Activated T-helper 1 cell treated with Interleukin-2 at 50 U/mL for 16 hours (primary cell): ENCODE measurements around the gene GPR137B.

Source experiments
- DNase-seq: peaks from one replicate; pipeline ENCODE4 v3.0.0-alpha.2; 2020; ENCODE audit warnings: low read depth

GPR137B gene

DNA sequence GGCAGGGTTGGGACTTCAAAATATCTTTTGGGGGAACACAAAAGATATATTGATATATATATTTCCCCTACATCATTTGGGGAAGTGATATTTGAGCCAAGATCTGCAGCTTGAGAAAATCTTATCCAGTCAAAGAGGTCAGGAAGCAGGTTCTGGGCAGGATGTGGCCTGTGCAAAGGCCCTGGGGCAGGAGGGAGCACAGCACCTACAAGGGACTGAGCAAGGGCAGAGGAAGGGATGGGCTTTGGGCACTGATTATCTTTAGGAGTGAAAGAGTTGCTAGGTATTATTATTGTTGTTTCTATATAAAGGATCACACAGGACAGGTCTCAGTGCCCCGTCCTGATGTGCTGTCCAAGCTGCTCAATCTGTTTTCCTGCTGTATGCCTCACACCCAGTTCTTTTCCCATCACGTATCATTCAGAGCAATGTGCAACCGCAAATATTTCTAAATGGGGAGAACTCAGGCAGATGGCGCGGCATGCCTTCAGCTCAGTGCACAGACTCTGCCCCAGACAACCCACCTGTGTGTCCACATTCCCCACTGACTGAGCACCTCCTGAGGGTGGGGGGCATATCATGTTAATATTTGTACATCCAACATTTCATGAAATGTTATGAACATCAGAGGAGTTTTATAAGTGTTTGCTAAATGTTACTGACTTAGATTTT lies 28.1 kb upstream of the GPR137B start:
- DNase-seq: no peak

DNA sequence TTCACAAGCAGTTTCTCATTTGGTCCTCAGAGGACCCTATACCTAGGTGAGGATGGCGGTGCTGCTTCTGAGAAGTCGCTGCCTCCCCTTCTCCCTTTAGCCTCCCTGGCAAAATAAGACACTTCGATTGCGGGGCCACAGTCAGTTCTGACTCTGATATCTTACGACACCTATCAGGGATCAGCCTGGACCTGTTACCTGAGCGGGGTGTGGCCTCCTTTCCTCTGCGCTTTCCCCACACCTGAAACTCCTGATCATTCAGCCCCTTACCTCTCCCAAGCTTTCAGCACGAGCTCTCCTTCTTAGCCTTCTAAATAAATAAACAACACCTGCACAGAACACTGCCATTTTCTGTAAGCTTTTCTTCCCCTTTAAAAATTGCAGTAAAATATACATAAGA lies 24.6 kb upstream of the GPR137B start:
- no peak for DNase-seq

DNA sequence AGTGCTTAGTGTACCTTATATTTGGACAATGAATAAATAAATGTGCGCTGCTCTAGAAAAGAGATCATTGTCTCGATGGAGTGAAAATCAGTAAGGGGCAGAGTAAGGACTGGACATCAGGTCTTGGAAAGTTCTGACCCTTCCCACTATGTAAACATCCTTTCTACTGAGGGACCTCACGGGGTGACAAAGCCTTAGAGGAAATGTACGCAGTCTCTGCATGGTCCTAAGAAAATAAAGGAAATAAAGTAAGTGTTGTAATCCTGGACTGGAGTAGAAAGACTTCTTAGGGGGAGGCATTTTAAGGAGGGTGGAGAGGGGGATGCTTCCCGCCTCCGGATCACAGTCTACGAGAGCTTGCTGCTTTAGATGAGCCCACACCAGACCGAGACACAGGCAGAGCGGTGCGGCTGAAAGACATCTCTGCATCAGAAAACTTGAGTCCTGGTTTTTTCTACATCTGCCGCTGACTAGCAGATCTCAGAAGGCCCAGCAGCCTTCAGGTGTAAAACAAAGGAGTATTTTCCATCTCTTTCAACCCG lies 22.3 kb upstream of the GPR137B start:
- no peak for DNase-seq

DNA sequence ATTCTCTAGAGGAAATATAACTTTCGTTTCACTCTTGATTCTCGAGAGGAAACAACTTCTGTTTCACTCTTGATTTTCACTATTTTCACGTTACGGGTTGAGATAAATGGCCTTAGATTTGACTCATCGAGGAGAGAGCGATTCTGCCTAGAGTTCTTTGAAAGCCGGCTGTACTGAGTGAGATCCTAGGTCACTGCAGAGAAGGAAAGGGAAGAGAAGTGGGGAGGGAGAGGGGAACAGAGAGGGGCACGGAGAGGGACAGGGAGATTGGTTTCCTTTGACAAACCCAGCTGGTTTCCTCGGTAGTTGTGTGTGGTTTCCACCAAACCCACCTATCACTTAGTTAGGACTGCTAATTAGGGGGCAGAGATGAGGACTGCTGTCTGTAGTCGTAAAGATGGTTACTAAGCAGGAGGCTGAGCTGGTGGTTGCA lies 21.6 kb upstream of the GPR137B start:
- no peak for DNase-seq

DNA sequence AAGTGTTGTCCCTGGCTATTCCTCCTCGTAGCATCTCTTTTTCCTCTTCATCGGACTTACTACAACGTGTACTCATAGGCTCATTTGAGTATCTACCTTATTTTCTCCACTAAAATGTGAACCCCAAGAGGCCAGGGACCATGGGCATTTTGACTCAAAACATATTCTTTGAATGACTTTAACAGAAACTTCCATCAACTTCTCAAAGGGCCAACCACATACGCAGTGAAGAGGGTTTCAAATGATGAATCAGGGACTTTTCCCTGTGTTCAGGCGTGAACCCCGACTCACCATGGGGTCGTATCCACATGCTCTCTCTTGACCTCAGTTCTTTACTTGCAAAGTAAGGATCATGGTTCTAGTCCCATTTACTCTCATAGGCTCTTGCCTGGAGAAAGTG lies 20.2 kb upstream of the GPR137B start:
- no peak for DNase-seq

DNA sequence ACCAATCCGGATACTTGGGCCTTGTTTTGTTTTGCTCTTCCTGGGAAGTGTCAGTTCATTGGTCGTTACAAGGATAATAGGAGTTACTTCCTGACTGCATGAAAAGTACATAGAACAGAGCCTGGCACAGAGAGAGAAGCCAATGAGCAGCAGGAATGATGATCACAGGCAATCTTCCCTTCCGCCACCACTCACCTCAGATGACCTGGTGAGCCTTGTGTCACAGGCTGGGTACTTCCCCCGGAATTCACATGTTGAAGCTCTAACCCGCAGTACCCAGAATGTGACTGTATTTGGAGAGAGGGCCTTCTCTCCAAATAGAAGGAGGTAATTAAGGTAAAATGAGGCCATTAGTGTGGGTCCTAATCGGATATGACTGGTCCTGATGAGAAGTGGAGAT lies 18.8 kb upstream of the GPR137B start:
- no peak for DNase-seq

DNA sequence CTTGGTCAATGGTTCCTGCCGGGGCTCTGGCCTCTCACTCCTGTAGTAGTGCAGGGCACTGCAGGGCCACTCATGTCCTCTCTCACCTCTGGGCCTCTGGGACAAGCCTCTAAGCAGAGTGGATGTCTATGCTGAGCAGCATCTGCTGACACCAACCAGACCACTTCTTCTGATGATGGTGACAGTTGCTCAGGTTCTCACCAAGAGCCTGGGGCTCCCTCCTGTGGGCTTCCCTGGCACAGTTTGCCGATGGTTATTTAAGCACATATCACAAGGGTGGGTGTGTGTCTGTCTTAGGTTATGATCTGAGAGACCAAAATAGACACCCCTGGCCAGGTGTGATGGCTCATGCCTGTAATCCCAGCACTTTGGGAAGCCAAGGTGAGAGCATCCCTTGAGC lies 17.4 kb upstream of the GPR137B start:
- no peak for DNase-seq

DNA sequence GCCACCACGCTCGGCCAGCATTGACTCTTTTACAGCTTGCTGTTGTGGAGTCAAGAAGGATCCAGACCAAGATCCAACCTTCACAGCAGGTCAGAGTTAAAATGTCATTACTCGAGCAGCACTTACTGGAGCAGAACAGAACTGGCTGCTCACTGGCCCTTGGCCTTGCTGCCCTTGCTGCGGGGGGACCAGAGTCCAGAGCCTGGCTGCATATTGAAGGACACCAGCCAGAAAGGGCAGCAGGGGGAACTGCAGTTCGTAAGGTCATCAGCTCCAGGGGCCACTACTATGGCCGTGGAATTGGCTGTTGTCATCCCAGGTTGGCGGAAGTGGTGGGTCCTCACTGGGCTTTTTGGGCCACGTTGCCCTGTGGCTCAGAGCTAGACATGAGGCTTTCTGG lies 15.3 kb upstream of the GPR137B start:
- DNase-seq: no peak

DNA sequence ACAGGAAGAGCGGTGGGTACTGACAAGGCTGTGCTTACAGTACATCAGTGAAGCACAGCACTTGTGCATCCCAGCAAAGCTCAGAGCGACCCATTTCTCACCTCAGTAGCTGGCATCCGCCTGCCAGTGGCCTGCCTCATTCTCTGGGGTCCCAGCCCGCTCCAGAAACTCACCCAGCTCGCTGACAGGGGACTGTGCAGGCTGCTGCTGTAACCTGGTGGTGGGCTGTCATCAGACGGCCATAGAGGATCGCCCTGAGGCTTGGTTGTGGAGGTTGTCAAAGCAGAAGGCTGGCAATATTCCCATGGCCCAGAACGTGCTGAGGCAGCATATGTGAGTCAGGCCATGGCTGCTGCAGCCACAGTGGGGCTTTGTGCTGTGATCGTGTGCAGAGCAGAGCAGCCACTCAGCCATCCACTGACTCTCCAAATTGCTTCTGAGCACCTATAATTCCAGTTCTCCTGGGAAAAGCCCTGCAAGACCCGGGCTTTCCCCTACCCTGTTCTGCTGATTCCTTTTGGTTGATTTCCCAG lies 13.6 kb upstream of the GPR137B start:
- DNase-seq: no peak

DNA sequence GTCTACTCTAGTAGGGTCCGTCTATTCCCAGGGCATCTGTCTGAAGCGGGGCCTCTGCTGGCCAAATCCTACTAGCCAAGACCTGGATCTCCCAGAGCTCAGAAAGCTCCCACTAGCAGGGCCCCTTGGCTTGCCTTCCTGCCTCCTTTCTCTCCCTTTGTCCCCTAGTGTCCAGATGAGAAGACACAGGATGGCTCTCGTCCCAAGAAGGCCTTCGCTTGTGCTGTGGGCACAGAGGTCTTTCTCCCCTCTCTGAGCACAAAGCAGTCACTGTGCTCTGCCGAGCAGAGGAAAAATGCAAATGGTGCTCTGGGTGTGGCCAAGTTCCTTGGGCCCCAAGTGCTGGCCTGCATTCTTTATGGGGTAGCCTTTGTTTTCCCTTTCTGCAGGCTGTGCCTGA lies 13.0 kb upstream of the GPR137B start:
- no peak for DNase-seq

DNA sequence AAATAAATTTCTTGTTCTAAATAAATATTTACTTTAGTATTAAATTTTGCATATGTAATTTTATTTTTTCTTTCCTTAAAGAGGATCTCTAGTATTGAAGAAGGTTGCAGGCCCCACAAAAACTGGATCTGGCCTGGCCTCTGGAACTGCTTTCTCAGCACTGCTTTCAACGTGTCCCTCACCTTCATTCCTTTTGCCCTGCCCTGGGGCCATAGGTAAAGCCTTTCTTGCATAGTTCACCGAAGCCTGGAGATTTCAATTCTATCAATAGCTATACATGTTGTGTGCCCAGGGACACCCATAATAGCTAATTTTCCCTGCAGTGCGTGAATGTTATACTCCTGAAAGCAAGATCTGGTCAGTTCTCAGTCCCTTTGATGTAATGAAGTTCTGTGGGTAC lies 12.0 kb upstream of the GPR137B start:
- DNase-seq: no peak

DNA sequence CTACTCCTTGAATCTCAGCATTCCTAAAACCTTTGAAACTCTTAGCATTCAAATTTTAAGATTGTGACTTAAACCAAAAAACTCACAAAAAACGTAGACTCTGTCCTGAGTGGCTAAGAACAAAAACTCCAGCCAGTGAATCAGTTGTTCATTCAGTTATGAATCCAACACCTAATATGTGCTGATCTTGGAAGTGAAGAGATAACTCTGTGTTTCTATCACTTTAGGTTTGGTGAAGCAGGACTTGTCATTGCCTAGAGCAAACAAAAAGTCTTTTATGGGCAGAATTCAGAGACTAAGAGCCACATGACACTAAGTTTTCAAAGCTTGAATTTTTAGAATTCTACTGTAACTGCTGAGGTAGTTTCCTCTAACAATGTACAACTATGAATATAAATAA lies 10.4 kb upstream of the GPR137B start:
- no peak for DNase-seq

DNA sequence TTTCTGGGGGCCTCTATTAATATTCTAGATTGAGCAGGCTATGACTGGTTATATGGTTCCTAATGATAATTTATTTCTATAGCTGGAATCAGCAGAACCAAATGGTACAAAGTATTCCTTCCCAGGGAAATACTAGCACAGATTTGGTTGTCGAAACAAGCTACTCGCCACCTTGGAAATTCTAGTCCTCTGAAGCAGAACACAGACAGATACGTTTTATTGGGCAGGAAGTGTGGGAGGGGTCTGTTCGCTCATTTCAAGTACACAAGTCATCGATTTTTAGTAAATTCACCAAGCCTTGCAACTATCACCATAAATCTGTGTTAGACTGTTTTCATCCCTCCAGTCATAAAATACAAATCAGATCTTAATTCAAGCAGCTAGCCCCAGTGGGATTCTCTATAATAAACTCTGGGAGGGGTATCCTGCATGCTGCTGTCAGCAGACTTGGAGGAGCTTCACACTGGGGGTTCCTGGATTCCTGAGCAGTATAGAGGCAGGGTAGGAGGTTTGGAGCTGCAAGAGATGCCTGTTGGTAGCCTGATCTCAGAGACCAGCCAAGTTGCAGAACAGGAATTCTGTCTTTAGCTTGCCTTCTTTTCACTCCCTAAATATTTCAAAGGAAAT lies 9.8 kb upstream of the GPR137B start:
- no peak for DNase-seq

DNA sequence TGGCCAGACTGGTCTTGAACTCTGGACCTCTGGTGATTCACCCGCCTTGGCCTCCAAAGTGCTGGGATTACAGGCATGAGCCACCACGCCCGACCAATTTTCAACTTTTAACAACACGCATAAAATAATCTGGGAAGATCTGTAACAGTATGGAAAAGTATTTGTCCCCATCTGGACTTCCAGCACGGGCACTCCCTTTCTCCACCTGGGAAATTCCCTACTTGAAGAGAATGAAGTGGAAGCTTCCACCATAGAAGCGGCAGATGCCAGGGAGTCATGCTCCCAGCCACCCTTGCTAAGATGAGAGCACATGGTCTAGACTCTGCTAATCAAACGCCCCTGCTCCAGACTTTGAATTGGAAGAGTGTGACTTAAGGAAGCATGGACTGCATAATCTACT lies 9.0 kb upstream of the GPR137B start:
- DNase-seq: no peak

DNA sequence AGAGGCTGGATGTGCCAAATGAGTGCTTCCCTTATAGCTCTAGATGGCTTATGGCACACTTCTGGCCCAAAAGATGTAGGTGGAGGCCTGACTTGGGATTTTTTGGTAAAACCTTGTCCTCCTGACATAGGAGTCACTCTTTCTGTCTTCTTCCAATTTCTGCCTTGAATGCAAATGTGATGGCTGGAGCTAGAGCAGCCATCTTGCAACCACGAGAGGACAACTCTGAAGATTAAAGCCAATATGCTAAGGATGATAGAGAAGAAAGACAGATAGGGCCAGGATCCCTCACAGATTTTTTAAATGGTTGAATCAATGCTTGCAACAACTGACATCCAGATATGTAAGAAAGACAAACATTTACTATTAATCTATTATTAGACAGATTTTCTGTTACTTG lies 8.5 kb upstream of the GPR137B start:
- no peak for DNase-seq

DNA sequence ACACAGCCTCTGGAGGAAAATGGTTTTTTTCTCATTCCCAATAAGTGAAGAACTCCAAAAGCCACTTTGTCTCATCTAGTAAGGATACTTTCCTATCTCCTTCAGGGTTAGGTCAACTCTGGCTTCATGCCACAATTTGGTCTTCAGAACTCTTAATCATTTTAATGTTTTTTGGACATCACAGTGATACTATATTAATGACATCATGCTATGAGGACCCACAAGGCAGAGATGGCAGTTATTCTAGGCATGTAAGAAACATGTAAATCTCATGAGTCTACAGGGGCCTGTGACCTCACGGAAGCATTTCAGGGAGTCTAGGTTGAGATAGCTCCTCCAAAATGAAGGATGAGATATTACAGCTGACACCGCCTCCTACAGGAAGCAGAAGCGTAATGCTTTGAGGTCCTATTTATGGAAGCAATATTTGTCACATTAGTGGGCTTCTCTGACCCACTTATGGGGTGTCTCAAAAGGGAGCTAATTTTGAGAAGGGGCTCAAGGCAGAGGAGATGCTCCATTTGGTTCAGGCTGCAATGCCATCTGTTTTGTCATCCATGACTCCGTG lies 5.0 kb upstream of the GPR137B start:
- DNase-seq: no peak

DNA sequence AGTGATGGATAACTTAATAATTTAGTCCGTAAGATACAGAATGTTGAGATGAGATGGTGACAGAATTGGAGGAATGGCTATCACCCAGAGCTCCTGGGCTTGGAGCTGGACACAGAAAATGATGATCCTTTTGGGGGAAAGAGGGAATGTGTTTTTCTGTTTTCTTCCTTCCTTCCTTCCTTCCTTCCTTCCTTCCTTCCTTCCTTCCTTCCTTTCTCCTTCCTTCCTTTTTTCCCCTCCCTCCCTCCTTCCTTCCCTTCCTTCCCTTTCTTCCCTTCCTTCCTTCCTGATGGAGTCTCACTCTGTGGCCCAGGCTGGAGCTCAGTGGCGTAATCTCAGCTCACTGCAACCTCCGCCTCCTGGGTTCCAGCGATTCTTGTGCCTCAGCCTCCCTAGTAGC lies 2.8 kb upstream of the GPR137B start:
- no peak for DNase-seq

DNA sequence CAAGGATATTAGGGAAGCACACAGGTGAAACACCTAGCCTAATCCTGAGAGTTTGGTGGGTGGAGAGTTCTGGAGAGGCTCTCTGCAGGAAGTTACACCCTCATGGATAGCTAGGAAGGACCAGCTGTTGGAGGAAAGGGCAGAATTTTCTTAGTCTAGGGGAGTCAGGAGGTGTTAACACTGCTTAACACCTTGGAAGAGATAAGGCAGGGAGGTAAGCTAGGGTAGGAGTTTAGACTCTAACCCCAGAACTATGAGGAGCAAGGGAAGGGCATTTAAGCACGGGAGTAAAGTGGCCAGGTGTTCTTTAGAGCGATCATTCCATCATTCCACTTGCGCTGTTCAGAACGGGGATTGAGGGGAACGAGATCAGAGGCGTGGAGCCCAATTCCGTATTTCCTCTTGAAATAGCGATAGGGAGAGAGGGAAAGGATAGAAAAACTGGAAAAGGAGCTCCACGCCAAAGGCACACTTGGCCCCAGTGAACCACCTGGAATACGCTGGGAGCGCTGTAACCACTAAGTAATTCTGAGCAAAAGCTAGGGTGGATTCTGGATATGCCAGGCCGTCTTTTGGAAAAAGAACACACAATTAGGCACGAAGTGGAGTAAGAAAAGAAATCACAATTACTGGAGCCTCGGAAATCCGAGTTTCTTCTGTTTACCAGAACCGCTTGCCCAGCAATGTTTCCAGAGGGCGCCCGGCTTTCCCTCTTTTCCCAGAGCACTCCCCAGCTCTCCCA lies 1.5 kb upstream of the GPR137B start:
- no peak for DNase-seq

DNA sequence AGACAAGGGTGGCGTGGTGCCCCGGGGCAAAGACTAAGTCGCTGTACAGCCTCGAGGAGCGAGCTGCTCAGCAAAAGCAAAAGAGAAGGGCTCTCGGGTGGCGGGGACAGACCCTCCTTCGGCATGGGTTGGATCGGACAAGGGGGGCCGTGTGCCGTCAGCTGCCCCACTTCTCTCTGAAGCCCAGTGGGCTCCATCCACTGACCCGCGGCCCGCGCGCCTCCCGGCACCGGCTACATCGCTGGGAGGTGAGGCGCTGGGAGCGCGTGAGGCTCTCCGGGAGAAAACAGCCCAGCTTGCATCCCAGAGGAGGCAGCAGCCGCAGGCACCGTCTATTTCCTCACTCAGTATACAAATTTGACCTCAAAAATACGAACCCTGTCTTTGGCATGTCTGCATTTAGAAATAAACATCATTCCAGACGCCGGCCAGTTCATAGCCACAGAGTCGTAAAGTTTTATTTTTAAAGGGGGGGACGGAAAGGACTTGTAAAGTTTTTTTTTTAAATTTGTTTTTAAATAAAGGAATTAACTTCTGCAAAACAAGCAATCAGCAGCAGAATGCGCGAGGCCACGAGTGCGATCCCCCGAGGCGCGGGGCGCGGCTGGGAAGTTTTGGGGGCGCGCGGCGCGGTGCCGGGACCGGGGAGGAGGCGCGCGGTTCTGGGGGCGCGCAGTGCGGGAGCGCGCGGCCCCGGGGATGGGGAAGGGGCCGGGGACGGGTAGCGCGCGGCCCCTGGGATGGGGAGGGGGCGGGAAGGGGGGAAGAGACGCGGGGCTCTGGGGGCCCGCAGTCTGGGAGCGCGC lies 689 bp upstream of the GPR137B start:
- DNase-seq: no peak

DNA sequence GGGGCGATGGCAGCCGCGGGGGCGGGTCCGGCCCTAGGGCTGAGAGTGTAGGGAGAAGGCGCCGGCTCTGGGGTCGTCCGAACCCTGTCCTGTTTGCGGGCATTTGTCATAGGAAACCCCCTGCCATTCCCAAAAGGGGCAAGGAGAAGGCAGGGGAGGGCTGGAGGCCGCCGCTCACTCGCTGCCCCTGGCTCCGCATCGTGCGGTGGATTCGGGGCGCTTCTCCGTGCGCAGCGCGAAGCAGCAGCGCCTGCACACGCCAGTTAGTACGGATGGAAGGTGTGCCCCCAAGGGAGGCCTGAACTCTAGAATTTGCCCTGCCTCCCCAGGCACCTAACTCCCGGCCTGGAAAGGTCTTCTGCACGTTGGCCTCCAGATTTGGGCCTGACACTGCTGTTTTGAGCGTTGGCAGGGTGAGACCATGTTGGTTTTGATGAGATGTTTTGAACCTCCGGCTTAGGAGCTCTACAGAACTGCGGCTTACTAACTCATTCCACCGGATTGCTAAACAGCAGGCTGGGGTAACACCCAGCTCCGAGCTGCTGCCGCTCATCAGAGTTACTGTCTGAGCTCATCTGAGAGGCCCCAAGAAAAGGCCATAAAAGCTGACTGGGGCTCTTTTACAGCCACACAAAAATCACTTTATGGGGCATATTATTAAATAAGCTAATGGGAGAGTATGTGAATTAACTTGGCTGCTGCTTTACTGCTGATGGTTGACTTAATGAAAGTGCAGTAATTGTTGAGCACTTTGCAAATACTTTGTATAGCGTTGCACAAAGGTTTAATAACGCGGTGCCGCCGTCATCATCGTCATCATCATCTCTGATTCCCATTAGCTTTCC lies 987 bp downstream of the GPR137B start:
- DNase-seq: no peak

DNA sequence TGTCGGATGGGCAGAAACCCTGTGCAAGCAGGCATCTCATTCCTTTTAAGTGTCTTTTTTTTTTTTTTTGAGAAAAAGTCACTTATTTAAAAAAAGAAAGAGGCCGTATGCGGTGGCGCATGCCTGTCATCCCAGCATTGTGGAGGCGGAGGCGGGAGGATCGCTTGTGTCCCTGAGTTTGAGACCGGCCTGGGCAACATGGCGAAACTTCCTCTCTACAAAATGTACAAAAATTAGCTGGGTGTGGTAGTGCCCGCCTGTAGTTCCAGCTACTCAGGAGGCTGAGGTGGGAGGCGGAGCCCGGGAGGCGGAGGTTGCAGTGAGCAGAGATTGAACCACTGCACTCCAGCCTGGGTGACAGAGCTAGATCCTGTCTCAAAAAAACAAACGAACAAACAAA lies 1.7 kb downstream of the GPR137B start:
- no peak for DNase-seq
